NCI-H2029 (cell line): ENCODE results near the gene SHC2.
A peak's percentile ranks its signal among the peaks of the same experiment; 100 is the strongest.
"Not testable (repeated sequence)": the region's sequence is repeated elsewhere in the genome, so short reads cannot be mapped to it uniquely, and the experiment has no call there.

ENCODE experiments used
- DNase-seq: peaks from one replicate; lab custom pipeline; 2025; lab: John Stamatoyannopoulos, UW

SHC2 gene

GRCh38 chr19:469833-470232 is 9.0 kb upstream of the SHC2 start:
- no peak for DNase-seq

GRCh38 chr19:468587-469256 is 7.9 kb upstream of the SHC2 start:
- no peak for DNase-seq

GRCh38 chr19:467554-467953 is 6.7 kb upstream of the SHC2 start:
- DNase-seq, result no peak

- DNase-seq, result no peak
Observed at GRCh38 chr19:465056-465816, 4.4 kb upstream of the SHC2 start.

- no peak for DNase-seq
Observed at GRCh38 chr19:464208-464545, 3.3 kb upstream of the SHC2 start.

- DNase-seq, result no peak
Observed at GRCh38 chr19:463483-464207, 2.8 kb upstream of the SHC2 start.

- peak; percentile 66 for DNase-seq
Observed at GRCh38 chr19:461721-462551, 1.1 kb upstream of the SHC2 start.

- DNase-seq, result peak; percentile 45
Observed at GRCh38 chr19:459724-460511, 915 bp downstream of the SHC2 start.

- no peak for DNase-seq
Observed at GRCh38 chr19:458091-459042, 2.5 kb downstream of the SHC2 start.

- DNase-seq, result no peak
Observed at GRCh38 chr19:457636-458035, 3.2 kb downstream of the SHC2 start.

GRCh38 chr19:456547-457110 is 4.2 kb downstream of the SHC2 start:
- DNase-seq, result no peak

- no peak for DNase-seq
Observed at GRCh38 chr19:455851-456546, 4.8 kb downstream of the SHC2 start.

- no peak for DNase-seq
Observed at GRCh38 chr19:455031-455705, 5.7 kb downstream of the SHC2 start.

- DNase-seq, result no peak
Observed at GRCh38 chr19:453606-454005, 7.2 kb downstream of the SHC2 start.

GRCh38 chr19:452829-453228 is 8.0 kb downstream of the SHC2 start:
- no peak for DNase-seq

GRCh38 chr19:450912-451481 is 9.8 kb downstream of the SHC2 start:
- not testable (repeated sequence) for DNase-seq

- no peak for DNase-seq
Observed at GRCh38 chr19:449916-450315, 10.9 kb downstream of the SHC2 start.

- no peak for DNase-seq
Observed at GRCh38 chr19:447816-448560, 12.8 kb downstream of the SHC2 start.
